Neural cell (in vitro differentiated cells): ENCODE data around the gene MPDZ.

ENCODE experiments used
- CTCF ChIP-seq: fragments of 450-650 bp; IDR thresholded peaks from 2 replicates; pipeline ENCODE4 v1.5.1; 2014; ENCODE audit warnings: antibody characterized with exemption, mild to moderate bottlenecking, moderate library complexity; ENCODE audit not compliant: poor library complexity, severe bottlenecking
- EP300 ChIP-seq: fragments of 450-650 bp; conservative IDR thresholded peaks from 2 replicates; pipeline ENCODE4 v1.6.1; 2014; ENCODE audit warnings: antibody characterized with exemption, mild to moderate bottlenecking, moderate library complexity; ENCODE audit not compliant: poor library complexity, severe bottlenecking
- EZH2 ChIP-seq: fragments of 200-600, 300-800 bp; shearing (Covaris generic), sonication (generic); IDR thresholded peaks from 2 replicates; pipeline ENCODE4 v1.6.1; 2014; ENCODE audit warnings: antibody characterized with exemption, low read length, borderline replicate concordance, mild to moderate bottlenecking; ENCODE audit not compliant: insufficient read depth, poor library complexity, severe bottlenecking
- MXI1 ChIP-seq: fragments of 450-650 bp; conservative IDR thresholded peaks from 2 replicates; pipeline ENCODE4 v1.6.1; 2014; ENCODE audit warnings: antibody characterized with exemption, mild to moderate bottlenecking; ENCODE audit not compliant: poor library complexity, severe bottlenecking
- POLR2AphosphoS5 ChIP-seq: IDR thresholded peaks from 2 replicates; pipeline ENCODE4 v1.6.1; 2012

- TF ChIP-seq CTCF (no peak), MXI1 (no peak), EZH2 (no peak), EP300 (no peak), POLR2AphosphoS5 (no peak)
Observed at GRCh38 chr9:13215791-13216554, 63.5 kb downstream of the MPDZ start.
